GM18502 (cell line): ENCODE data around the gene SNX15.
"Not testable (repeated sequence)": the region's sequence is repeated elsewhere in the genome, so short reads cannot be mapped to it uniquely, and the experiment has no call there.

ENCODE experiments used
- ATAC-seq: cut with Tn5 transposase; IDR thresholded peaks from one replicate; pipeline ENCODE4 v1.9.1; 2021; ENCODE audit warnings: mild to moderate bottlenecking; ENCODE audit not compliant: unreplicated experiment, poor library complexity

The SNX15 gene, protein sequence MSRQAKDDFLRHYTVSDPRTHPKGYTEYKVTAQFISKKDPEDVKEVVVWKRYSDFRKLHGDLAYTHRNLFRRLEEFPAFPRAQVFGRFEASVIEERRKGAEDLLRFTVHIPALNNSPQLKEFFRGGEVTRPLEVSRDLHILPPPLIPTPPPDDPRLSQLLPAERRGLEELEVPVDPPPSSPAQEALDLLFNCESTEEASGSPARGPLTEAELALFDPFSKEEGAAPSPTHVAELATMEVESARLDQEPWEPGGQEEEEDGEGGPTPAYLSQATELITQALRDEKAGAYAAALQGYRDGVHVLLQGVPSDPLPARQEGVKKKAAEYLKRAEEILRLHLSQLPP

DNA sequence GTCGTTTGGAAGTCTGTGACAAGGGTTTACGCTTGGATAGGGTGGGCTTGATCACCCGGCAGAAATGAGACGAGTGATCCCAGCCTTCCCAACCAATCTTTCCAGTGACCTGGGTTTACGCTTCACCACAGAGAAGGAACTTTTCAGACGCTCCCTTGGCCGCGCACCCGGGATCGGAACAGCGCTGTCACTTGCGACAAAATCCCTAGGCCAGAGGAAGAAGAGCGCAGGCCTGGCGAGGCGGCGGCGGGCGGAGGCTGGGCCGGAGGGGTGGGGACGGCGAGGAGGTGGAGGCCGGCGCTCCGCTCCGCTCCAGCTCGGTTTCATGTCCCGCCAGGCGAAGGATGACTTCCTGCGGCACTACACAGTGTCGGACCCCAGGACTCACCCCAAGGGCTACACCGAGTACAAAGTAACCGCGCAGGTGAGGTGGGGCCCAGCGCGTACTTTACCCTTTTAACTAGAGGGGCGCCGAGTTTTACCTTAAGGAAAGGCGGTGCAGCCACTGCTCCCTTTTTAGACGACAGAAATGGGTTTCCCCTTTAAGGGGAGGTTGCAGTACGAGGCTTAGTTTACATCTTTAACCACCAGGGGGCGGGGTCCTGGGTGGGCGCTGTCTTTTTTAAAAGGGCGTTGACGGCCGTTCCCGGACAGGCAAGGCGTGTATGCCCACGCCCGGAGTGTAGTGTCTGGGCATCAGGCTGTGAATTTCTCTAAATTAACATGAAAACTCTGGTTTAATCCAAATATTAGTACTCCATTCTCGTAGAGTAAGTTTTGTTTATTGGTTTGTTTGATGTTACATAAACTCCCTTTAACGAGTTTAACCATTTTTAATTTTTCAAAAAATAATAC, at the start of gene SNX15:
TSS of gene SNX15 (plus strand) at position 227 of the 855 bp plus-strand sequence. CDS start at position 326, 99 bp downstream.
- ATAC-seq: peak; percentile 90

DNA sequence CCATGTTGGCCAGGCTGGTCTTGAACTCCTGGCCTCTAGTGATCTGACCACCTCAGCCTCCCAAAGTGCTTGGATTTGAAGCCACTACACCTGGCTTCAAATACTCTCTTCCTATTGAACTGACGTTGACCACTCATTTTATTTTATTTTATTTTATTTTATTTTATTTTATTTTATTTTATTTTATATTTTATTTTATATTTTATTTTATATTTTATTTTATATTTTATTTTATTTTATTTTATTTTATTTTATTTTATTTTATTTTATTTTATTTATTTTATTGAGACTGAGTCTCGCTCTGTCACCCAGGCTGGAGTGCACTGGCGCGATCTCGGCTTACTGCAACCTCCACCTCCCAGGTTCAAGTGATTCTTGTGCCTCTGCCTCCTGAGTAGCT, 43.9 kb upstream of the SNX15 start:
- ATAC-seq: not testable (repeated sequence)

DNA sequence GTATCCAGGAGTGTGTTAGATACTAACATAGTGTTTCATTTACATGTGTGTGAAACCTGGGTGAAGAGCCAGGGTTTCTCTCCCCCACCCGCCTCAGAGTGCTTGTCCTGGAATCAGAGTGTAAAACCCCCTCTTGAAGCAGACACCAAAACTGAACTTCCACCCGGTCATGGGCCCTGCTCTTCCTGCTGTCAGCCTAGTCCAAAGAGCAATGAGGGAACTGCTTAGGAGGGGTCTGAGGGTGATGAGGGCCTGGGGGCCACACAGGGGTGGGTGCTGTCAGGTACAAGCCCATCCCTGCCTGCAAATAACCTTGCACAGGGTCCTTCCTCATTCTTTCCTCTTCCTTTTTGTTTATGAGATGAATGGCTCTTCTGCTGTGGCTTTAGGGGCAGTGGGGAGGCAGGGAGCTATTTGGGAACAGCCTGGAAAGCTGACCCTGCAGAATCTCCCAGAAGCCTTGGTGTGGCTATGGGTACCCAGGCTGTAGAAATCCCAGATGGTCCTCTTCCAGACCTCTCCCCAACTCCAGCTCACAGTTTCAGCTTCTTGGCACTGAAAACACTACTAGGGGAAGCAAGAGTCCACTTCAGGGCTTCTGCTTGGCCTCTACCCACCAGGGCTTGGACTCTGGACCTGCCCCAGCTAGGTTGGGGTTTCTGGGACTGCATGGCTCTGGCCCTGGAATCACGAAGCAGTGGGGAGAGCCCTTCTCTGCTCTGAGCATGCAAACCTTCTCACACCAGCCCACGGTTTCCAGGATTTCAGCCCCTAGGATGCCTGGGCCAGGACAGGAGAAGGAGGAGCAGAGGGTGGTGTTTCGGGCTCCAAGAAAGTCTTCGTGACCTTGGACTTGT, 39.0 kb upstream of the SNX15 start:
- ATAC-seq: no peak

DNA sequence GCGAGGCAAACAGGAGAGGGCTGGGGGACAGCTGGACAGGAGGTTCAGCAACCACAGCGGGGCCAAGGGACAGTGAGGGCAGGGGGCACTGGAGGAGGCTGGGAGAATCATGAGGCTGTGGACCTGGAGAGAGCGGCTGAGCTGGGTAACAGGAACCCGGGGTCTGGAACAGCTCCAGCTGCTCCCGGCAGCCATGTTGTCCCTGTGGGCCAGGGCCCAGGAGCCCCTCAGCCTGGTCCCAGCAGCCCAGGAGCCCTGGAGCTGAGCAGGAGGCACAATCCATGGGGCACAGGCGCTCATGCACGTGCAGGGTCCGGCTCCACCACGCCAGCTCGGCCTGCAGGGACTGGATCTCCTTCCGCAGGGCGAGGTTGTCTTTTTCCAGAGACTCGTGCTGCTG, 37.8 kb upstream of the SNX15 start:
- no peak for ATAC-seq

DNA sequence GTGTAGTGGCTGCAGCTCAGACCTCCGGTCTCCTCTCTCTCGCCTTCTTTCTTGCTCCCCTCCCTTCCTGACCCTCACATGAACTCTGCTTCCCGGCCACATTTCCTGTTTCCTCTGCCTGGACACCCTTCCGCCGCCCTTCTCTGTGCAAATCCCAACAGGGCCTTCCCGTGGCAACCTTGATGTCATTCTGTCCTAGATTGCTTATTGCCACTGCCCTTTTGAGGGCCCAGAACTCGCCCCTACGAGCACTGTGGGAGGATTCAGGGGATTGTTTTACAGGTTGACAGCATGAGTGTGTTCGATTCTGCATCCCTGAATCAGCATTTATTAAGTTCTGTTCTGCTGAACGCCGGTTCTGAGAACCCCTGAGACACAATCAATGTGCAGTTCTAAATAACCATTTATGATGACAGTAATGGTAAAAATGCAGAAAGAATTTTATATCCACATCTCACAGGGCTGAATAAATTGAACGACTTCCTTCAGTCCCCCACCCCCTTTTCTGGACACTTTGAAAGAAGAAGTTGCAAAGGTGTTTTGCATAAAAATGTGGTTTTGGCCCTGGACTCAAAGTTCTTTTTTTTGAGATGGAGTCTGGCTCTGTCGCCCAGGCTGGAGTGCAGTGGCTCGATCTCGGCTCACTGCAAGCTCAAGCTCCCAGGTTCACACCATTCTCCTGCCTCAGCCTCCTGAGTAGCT, 36.9 kb upstream of the SNX15 start:
- ATAC-seq: no peak

DNA sequence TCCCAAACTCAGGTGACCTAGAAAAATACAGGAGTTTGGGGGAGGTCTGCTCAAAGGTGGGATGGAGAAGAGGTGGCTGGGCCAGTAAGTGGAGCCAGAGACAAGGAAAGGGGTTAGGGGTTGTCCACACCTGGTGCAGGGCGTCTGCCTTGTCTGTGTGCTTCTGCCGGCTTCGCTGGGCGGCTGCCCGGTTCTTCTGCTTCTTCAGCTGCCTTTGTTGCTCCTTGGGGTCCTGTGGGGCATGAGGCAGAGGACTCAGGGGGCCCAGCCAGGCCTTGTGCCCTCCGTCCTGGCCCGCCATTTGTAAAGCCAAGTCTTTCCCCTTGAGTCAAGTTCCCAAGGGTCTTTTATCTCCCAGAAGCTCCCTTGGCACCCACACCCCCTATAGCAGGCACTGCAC, 32.9 kb upstream of the SNX15 start:
- no peak for ATAC-seq

DNA sequence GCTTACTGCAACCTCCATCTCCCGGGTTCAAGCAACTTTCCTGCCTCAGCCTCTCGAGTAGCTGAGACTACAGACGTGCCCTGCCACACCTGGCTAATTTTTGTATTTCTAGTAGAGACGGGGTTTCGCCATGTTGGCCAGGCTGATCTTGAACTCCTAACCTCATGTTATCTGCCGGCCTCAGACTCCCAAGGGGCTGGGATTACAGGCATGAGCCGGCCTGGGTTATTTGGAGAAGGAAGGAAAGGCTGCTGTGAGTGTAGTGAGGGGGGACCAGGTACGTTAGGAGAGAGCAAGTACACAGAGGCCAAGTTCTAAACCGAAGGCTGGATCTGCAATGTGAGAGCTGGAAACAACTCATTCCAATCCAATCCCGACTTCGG, 30.9 kb upstream of the SNX15 start:
- ATAC-seq: no peak

DNA sequence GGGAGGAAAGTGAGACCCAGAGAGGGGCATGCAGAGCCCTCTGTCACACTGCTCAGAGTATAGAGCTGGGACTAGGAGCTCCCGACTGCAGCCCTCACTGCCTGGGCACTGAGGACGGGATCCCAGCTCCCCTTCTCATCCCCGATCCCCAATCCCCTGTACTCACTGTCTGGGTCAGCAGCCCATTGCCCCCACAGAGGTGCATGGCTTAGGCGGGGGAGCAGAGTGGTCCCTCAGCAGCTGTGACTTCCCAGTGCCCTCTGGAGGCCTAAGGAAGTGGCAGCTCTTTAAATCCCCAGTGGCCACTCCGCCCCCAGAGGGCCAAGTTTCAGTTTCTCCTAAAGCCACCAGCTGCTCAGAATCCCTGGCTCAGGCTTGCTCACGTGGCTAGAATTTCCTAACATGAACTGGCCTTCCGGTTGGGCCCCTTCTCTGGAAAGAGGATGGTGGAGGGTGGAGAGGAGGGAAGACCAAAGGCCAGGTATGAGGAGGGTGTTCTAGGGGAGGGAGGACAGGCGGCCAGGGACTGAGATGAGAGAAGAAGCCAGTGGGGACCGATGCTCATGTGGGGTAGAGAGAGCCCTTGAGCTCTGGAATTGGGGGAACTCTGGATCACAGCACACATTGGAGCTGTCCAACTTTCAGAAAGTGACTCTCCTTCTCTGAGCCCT, 30.4 kb upstream of the SNX15 start, which contains the start of gene BATF2:
TSS of gene BATF2 (minus strand) at position 262 of the 671 bp plus-strand sequence. CDS start at position 205, 57 bp downstream.
- no peak for ATAC-seq

DNA sequence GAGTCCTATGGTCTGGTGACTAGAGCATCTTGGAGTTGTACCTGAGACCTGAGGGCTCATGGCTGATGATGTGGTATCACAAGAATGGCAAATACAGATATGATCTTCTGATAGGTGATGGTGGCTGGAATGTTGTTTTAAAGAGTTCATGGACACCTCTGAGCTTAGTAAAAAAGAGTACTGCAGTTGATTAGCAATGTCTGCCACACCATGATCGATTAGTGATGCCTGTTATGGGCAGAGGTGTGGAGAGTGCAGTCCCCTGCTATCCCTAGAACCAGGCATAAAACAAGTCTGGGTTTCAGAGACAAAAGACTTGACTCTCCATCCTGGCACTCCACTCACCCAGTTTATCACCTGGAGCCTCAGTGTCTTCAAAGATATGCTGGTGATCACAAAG, 29.1 kb upstream of the SNX15 start:
- ATAC-seq: no peak

DNA sequence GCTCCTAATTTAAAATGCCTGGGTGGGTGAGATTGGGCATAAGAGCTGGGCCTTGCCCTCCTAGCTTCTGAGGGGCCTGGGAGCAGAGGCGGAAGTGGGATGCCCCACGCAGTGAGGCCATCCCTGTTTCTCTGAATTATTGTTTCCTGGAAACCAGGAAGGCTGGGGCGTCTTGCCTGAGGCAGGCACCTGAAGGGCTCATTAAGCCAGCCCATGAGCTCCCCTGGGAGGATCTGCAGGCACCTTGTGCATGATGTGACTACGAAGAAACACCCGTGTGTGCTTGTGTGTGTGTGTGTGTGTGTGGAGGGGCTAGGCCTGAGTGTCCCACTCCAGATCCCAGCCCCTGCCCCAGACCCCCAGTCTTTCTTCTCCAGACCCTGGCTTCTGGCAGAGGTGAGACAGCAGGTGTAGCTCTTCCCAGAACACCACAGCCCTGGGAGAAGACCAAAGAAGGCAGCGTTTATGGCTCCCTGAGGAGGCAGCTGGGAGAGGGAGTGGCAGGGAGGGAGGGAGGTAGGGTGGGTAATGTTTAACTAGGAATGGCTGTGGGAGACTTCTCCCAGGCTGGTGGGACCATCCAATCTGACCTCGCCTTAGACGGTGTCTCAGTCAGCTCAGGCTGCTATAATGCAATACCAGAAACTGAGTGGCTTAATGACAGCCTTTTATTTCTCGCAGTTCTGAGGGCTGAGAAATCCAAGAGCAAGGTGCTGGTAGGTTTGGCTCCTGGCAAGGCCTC, 28.4 kb upstream of the SNX15 start:
- no peak for ATAC-seq

DNA sequence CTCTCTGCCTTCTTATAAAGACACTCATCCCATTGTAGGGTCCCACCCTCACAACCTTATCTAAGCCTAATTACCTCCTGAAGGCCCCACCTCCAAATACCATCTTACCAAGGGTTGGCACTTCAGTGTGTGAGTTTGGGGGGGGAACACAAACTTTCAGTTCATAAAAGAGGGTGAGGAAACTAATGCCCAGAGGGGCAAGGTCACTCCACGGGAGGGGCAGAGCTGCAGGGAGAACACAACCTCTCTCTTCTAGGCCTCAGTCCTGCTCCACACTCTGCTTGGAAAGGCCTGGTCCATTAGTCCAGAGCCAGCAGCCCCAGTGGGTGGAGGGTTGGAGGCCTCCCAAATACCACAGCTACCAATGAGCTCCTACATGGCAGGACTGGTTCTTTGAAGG, 27.8 kb upstream of the SNX15 start:
- ATAC-seq: no peak

DNA sequence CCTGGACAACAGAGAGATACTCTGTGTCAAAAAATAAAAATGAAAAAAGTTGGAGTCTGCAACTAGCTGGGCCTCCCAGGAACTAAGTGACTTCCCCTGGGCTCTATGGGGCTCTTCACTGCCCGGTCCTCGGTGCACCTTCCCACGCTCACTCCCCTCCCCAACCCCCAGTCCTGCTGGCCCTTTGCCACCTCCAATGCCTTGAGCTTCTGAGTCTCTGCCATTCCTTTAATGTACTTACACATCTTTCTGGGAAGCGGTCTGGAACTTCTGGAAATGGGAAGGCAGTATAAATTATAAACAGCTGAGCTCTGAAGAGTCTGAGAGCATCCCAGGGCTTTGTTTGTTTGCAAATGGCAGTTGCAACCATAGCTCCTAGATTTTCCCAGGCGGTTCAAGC, 24.5 kb upstream of the SNX15 start:
- no peak for ATAC-seq

DNA sequence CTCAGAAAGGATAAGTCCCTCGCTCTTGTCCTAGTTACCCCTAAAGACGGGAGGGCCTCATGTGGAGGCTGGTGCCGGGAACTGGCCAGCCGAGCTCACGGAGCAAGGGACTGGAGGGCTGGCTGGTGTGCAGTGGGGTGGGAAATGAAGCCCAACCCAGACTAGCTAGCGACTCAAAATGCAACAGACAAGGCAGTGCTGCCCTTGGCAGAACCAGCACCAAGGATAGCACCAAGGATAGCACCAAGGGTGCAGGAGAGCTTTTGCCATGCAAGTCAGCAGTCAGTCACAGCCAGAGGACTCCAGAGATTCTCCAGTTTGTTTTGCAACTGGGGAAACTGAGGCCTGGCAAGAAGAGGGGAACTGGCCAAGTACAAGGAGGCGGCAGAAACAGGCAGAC, 24.0 kb upstream of the SNX15 start:
- no peak for ATAC-seq

DNA sequence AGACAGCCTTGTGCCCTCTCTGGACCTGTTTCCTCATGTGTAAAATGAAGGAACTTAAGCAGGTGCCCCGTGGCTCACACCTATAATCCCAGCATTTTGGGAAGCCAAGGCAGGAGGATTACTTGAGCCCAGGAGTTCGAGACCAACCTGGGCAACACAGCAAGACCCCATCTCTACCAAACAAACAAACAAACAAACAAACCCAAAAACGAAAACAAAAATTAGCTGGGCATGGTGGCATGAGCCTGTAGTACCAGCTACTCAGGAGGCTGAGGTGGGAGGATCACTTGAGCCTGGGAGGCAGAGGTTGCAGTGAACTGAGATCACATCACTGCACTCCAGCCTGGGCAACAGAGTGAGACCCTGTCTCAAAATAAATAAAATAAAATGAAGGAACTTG, 23.3 kb upstream of the SNX15 start:
- not testable (repeated sequence) for ATAC-seq

DNA sequence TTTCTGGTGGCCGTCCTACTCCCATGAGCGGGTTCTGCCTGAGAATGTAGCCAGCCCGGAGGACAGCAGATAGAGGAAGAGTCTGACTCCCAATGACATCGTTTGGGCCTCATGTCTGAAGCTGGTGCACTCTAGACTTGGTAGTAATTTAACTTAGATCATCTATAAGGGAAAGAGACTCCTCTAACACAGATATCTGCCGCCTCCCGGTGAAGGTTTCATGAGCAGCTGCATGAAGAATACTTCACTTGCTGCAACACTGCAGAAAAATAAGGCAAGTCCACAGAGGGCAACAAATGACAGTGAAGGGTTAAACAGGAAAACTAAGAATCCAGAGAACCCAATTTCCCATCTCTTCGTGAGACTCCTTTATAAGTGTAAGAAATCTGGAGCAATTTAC, 19.2 kb upstream of the SNX15 start:
- ATAC-seq: no peak

DNA sequence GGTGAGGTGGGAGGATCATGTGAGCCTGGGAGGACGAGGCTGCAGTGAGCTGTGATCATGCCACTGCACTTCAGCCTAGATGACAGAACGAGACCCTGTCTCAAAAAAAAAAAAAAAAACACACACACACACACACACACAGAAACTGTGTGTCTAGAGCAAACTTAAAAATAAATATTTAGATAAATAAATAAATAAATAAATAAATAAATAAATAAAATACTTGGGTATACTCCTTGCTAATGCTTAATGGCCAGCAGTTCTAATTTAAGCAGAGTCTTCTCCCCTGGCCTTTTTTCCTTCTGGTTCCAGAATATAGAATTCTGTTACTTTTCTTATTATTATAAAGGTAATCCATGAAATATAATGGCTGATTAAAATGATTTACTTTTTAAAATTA, 18.4 kb upstream of the SNX15 start:
- ATAC-seq: no peak

DNA sequence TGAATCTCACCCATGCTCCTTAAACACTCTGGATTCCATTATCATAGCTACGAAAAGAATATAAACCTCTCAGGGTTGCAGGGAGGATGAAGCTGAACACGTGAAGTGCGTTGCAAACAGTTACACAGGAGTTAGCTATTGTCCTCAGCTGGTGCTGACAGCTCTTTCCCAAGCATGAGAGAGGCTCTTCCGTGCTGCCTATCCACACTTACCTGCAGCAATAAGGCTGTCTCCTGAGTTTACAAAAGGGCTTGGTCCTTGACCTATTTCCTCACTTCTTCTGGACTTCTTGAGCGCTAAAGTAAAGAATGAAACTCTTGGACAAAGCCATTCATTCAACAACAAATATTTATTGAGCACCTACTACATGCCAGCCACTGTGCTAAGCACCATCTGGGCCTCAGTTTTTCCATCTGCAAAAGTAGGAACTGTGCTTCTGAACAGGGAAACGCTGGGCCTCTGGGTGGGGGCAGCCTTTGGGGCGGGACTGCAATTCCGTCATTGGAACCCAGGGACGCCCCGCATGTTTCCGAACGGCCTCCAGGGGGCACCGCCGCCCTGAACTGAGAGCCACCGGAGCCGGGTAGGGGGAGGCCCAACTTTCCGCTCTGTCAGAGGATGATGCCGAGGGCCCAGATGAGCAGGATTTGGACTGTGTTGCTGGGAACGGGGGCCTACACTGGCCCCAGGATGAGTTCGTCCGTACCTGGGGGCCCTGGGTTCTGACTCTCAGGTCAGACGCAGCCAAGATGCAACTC, 13.9 kb upstream of the SNX15 start:
- peak; percentile 64 for ATAC-seq
